HEK293 (cell line): ENCODE data around the gene KLC1.

ENCODE experiments used
- KLF1 ChIP-seq: fragments of 450-650 bp; formaldehyde crosslinking; IDR thresholded peaks from 2 replicates; pipeline ENCODE4 v1.5.1; 2016; ENCODE audit warnings: missing biosample characterization, missing genetic modification characterization
- KLF10 ChIP-seq: fragments of 450-650 bp; IDR thresholded peaks from 2 replicates; pipeline ENCODE4 v1.5.1; 2018; ENCODE audit warnings: missing biosample characterization, mild to moderate bottlenecking, missing genetic modification characterization
- MEIS1 ChIP-seq: sonication (generic); formaldehyde crosslinking; IDR thresholded peaks from 2 replicates; pipeline ENCODE4 v1.8.1; 2022; ENCODE audit warnings: missing genetic modification reagents, mild to moderate bottlenecking, borderline replicate concordance
- PRDM1 ChIP-seq: fragments of 450-650 bp; formaldehyde crosslinking; IDR thresholded peaks from 2 replicates; pipeline ENCODE4; 2016; ENCODE audit warnings: missing biosample characterization, missing genetic modification characterization
- RBAK ChIP-seq: fragments of 450-650 bp; formaldehyde crosslinking; IDR thresholded peaks from 2 replicates; pipeline ENCODE4 v1.5.1; 2016; ENCODE audit warnings: missing biosample characterization, missing genetic modification characterization
- SETDB1 ChIP-seq: IDR thresholded peaks from one replicate; pipeline ENCODE4 v1.6.1; 2017; ENCODE audit warnings: mild to moderate bottlenecking, low read length, moderate library complexity, mixed read lengths; ENCODE audit not compliant: insufficient read length
- ZFP41 ChIP-seq: fragments of 450-650 bp; formaldehyde crosslinking; IDR thresholded peaks from 2 replicates; pipeline ENCODE4 v1.5.1; 2016; ENCODE audit warnings: missing biosample characterization, missing genetic modification characterization, borderline replicate concordance
- ZNF10 ChIP-seq: fragments of 450-650 bp; formaldehyde crosslinking; IDR thresholded peaks from 2 replicates; pipeline ENCODE4 v1.5.1; 2017; ENCODE audit warnings: missing biosample characterization, missing genetic modification characterization
- ZNF114 ChIP-seq: fragments of 450-650 bp; formaldehyde crosslinking; IDR thresholded peaks from 2 replicates; pipeline ENCODE4 v1.5.0; 2017; ENCODE audit warnings: missing biosample characterization, missing genetic modification characterization
- ZNF121 ChIP-seq: fragments of 450-650 bp; formaldehyde crosslinking; IDR thresholded peaks from 2 replicates; pipeline ENCODE4 v1.5.1; 2016; ENCODE audit warnings: missing biosample characterization, missing genetic modification characterization
- ZNF169 ChIP-seq: fragments of 450-650 bp; formaldehyde crosslinking; IDR thresholded peaks from 2 replicates; pipeline ENCODE4 v1.5.1; 2016; ENCODE audit warnings: missing biosample characterization, missing genetic modification characterization
- ZNF23 ChIP-seq: fragments of 450-650 bp; formaldehyde crosslinking; IDR thresholded peaks from 2 replicates; pipeline ENCODE4 v1.5.1; 2016; ENCODE audit warnings: missing biosample characterization, missing genetic modification characterization, borderline replicate concordance
- ZNF266 ChIP-seq: fragments of 450-650 bp; formaldehyde crosslinking; IDR thresholded peaks from 2 replicates; pipeline ENCODE4 v1.5.1; 2016; ENCODE audit warnings: missing biosample characterization, missing genetic modification characterization, low read depth
- ZNF292 ChIP-seq: fragments of 450-650 bp; formaldehyde crosslinking; IDR thresholded peaks from 2 replicates; pipeline ENCODE4 v1.5.1; 2016; ENCODE audit warnings: low read depth, missing biosample characterization, missing genetic modification characterization, borderline replicate concordance
- ZNF354C ChIP-seq: fragments of 450-650 bp; formaldehyde crosslinking; IDR thresholded peaks from 2 replicates; pipeline ENCODE4 v1.5.1; 2016; ENCODE audit warnings: missing biosample characterization, missing genetic modification characterization, low read depth, borderline replicate concordance
- ZNF416 ChIP-seq: fragments of 450-650 bp; formaldehyde crosslinking; IDR thresholded peaks from 2 replicates; pipeline ENCODE4 v1.5.1; 2016; ENCODE audit warnings: missing biosample characterization, missing genetic modification characterization
- ZNF433 ChIP-seq: fragments of 450-650 bp; formaldehyde crosslinking; IDR thresholded peaks from 2 replicates; pipeline ENCODE4 v1.5.1; 2016; ENCODE audit warnings: missing biosample characterization, missing genetic modification characterization, low read depth
- ZNF514 ChIP-seq: fragments of 450-650 bp; formaldehyde crosslinking; IDR thresholded peaks from 2 replicates; pipeline ENCODE4 v1.5.1; 2016; ENCODE audit warnings: missing biosample characterization, missing genetic modification characterization
- ZNF521 ChIP-seq: fragments of 450-650 bp; formaldehyde crosslinking; IDR thresholded peaks from 2 replicates; pipeline ENCODE4 v1.5.1; 2017; ENCODE audit warnings: missing biosample characterization, mild to moderate bottlenecking, missing genetic modification characterization
- ZNF549 ChIP-seq: fragments of 450-650 bp; IDR thresholded peaks from 2 replicates; pipeline ENCODE4 v1.5.1; 2018; ENCODE audit warnings: missing biosample characterization, missing genetic modification characterization, mild to moderate bottlenecking, inconsistent platforms, moderate library complexity
- ZNF596 ChIP-seq: fragments of 450-650 bp; IDR thresholded peaks from 2 replicates; pipeline ENCODE4 v1.5.0; 2018; ENCODE audit warnings: missing biosample characterization, mild to moderate bottlenecking, missing genetic modification characterization, moderate library complexity
- ZNF610 ChIP-seq: fragments of 450-650 bp; formaldehyde crosslinking; IDR thresholded peaks from 2 replicates; pipeline ENCODE4 v1.5.1; 2016; ENCODE audit warnings: missing biosample characterization, missing genetic modification characterization, borderline replicate concordance
- ZNF623 ChIP-seq: fragments of 450-650 bp; formaldehyde crosslinking; IDR thresholded peaks from 2 replicates; pipeline ENCODE4 v1.5.1; 2016; ENCODE audit warnings: missing biosample characterization, missing genetic modification characterization
- ZNF626 ChIP-seq: fragments of 450-650 bp; sonication (Bioruptor Pico); formaldehyde crosslinking; IDR thresholded peaks from 2 replicates; pipeline ENCODE4 v1.5.1; 2018; ENCODE audit warnings: missing biosample characterization, missing genetic modification characterization, inconsistent platforms
- ZNF629 ChIP-seq: fragments of 450-650 bp; formaldehyde crosslinking; IDR thresholded peaks from 2 replicates; pipeline ENCODE4 v1.5.1; 2017; ENCODE audit warnings: missing biosample characterization, missing genetic modification characterization
- ZNF664 ChIP-seq: fragments of 450-650 bp; formaldehyde crosslinking; IDR thresholded peaks from 2 replicates; pipeline ENCODE4 v1.5.1; 2016; ENCODE audit warnings: missing biosample characterization, missing genetic modification characterization
- ZNF670 ChIP-seq: fragments of 450-650 bp; formaldehyde crosslinking; IDR thresholded peaks from 2 replicates; pipeline ENCODE4 v1.5.1; 2016; ENCODE audit warnings: missing biosample characterization, missing genetic modification characterization, low read depth
- ZNF776 ChIP-seq: fragments of 450-650 bp; formaldehyde crosslinking; IDR thresholded peaks from 2 replicates; pipeline ENCODE4 v1.5.0; 2017; ENCODE audit warnings: missing biosample characterization, missing genetic modification characterization, borderline replicate concordance
- ZNF792 ChIP-seq: fragments of 450-650 bp; formaldehyde crosslinking; IDR thresholded peaks from 2 replicates; pipeline ENCODE4 v1.5.1; 2016; ENCODE audit warnings: missing biosample characterization, missing genetic modification characterization
- ZNF837 ChIP-seq: fragments of 450-650 bp; formaldehyde crosslinking; IDR thresholded peaks from 2 replicates; pipeline ENCODE4 v1.5.1; 2016; ENCODE audit warnings: missing biosample characterization, missing genetic modification characterization
- TF ChIP-seq, protein P1 (sequence below): fragments of 450-650 bp; formaldehyde crosslinking; IDR thresholded peaks from 2 replicates; pipeline ENCODE4 v1.5.1; 2016; ENCODE audit warnings: missing biosample characterization, missing genetic modification characterization
- TF ChIP-seq, protein P2 (sequence below): fragments of 450-650 bp; formaldehyde crosslinking; IDR thresholded peaks from 2 replicates; pipeline ENCODE4 v1.5.1; 2016; ENCODE audit warnings: missing biosample characterization, missing genetic modification characterization
- TF ChIP-seq, protein P3 (sequence below): fragments of 450-650 bp; formaldehyde crosslinking; optimal IDR thresholded peaks from 2 replicates; pipeline ENCODE3; 2016; ENCODE audit warnings: missing biosample characterization, mild to moderate bottlenecking, missing genetic modification characterization
- TF ChIP-seq, protein P4 (sequence below): fragments of 450-650 bp; formaldehyde crosslinking; IDR thresholded peaks from 2 replicates; pipeline ENCODE4 v1.5.1; 2017; ENCODE audit warnings: missing biosample characterization, missing genetic modification characterization
- TF ChIP-seq, protein P5 (sequence below): fragments of 450-650 bp; formaldehyde crosslinking; IDR thresholded peaks from 2 replicates; pipeline ENCODE4 v1.5.1; 2016; ENCODE audit warnings: missing biosample characterization, missing genetic modification characterization

KLC1 gene

DNA sequence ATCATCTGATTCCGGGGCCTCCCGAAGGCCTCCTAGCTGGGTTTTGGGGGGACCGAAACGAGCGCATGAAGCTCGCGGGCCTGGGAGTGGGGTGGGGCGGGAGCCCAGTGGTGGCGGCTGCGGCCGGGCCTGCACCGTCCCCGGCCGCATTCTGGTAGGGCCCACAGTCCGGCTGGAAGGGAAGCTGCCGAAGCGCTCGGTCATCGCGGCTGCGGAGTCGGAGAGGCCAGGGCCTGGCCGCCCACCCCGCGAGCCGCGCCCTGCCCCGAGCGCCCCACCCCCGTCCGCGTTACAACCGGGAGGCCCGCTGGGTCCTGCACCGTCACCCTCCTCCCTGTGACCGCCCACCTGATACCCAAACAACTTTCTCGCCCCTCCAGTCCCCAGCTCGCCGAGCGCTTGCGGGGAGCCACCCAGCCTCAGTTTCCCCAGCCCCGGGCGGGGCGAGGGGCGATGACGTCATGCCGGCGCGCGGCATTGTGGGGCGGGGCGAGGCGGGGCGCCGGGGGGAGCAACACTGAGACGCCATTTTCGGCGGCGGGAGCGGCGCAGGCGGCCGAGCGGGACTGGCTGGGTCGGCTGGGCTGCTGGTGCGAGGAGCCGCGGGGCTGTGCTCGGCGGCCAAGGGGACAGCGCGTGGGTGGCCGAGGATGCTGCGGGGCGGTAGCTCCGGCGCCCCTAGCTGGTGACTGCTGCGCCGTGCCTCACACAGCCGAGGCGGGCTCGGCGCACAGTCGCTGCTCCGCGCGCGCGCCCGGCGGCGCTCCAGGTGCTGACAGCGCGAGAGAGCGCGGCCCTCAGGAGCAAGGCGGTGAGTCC lies at the start of gene KLC1 (continued):
- TF ChIP-seq, protein P1, sequence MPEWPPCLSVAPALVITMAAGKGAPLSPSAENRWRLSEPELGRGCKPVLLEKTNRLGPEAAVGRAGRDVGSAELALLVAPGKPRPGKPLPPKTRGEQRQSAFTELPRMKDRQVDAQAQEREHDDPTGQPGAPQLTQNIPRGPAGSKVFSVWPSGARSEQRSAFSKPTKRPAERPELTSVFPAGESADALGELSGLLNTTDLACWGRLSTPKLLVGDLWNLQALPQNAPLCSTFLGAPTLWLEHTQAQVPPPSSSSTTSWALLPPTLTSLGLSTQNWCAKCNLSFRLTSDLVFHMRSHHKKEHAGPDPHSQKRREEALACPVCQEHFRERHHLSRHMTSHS (tag by site-specific recombination): no peak
- TF ChIP-seq ZNF664: no peak
- no peak for TF ChIP-seq ZNF433
- no peak for TF ChIP-seq ZNF521 (tag by site-specific recombination)
- TF ChIP-seq ZNF670 (tag by site-specific recombination): no peak
- no peak for TF ChIP-seq ZNF596 (tag by site-specific recombination)
- no peak for TF ChIP-seq ZNF514
- no peak for TF ChIP-seq ZNF837
- TF ChIP-seq ZNF292 (tag by site-specific recombination): no peak
- TF ChIP-seq, protein P2, sequence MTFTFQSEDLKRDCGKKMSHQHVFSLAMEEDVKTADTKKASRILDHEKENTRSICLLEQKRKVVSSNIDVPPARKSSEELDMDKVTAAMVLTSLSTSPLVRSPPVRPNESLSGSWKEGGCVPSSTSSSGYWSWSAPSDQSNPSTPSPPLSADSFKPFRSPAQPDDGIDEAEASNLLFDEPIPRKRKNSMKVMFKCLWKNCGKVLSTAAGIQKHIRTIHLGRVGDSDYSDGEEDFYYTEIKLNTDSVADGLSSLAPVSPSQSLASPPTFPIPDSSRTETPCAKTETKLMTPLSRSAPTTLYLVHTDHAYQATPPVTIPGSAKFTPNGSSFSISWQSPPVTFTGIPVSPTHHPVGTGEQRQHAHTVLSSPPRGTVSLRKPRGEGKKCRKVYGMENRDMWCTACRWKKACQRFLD (tag by site-specific recombination): no peak
- TF ChIP-seq ZNF121: no peak
- no peak for TF ChIP-seq ZNF23 (tag by site-specific recombination)
- TF ChIP-seq, protein P3, sequence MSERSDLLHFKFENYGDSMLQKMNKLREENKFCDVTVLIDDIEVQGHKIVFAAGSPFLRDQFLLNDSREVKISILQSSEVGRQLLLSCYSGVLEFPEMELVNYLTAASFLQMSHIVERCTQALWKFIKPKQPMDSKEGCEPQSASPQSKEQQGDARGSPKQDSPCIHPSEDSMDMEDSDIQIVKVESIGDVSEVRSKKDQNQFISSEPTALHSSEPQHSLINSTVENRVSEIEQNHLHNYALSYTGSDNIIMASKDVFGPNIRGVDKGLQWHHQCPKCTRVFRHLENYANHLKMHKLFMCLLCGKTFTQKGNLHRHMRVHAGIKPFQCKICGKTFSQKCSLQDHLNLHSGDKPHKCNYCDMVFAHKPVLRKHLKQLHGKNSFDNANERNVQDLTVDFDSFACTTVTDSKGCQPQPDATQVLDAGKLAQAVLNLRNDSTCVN (tag by site-specific recombination): peak; percentile 83
- TF ChIP-seq KLF1 (tag by site-specific recombination): peak; percentile 97
- TF ChIP-seq ZNF169 (tag by site-specific recombination): no peak
- TF ChIP-seq ZNF626: no peak
- no peak for TF ChIP-seq ZNF10
- TF ChIP-seq, protein P4, sequence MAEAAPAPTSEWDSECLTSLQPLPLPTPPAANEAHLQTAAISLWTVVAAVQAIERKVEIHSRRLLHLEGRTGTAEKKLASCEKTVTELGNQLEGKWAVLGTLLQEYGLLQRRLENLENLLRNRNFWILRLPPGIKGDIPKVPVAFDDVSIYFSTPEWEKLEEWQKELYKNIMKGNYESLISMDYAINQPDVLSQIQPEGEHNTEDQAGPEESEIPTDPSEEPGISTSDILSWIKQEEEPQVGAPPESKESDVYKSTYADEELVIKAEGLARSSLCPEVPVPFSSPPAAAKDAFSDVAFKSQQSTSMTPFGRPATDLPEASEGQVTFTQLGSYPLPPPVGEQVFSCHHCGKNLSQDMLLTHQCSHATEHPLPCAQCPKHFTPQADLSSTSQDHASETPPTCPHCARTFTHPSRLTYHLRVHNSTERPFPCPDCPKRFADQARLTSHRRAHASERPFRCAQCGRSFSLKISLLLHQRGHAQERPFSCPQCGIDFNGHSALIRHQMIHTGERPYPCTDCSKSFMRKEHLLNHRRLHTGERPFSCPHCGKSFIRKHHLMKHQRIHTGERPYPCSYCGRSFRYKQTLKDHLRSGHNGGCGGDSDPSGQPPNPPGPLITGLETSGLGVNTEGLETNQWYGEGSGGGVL (tag by site-specific recombination): 0 out of 2 replicates have a peak, but pooled peaks have one; percentile 8
- no peak for TF ChIP-seq PRDM1 (tag by site-specific recombination)
- no peak for TF ChIP-seq ZNF776 (tag by site-specific recombination)
- TF ChIP-seq KLF10 (tag by site-specific recombination): peak; percentile 26; the same call in 1 of the 2 replicates
- TF ChIP-seq ZNF629: peak; percentile 99
- TF ChIP-seq ZNF354C (tag by site-specific recombination): no peak
- no peak for TF ChIP-seq ZFP41
- no peak for TF ChIP-seq ZNF549
- no peak for TF ChIP-seq MEIS1
- no peak for TF ChIP-seq ZNF266
- TF ChIP-seq ZNF610 (tag by site-specific recombination): peak; percentile 70; the same call in 1 of the 2 replicates
- TF ChIP-seq ZNF114: no peak
- TF ChIP-seq ZNF792: peak; percentile 43; the same call in 1 of the 2 replicates
- TF ChIP-seq ZNF623 (tag by site-specific recombination): no peak
- TF ChIP-seq ZNF416 (tag by site-specific recombination): no peak
- TF ChIP-seq, protein P5, sequence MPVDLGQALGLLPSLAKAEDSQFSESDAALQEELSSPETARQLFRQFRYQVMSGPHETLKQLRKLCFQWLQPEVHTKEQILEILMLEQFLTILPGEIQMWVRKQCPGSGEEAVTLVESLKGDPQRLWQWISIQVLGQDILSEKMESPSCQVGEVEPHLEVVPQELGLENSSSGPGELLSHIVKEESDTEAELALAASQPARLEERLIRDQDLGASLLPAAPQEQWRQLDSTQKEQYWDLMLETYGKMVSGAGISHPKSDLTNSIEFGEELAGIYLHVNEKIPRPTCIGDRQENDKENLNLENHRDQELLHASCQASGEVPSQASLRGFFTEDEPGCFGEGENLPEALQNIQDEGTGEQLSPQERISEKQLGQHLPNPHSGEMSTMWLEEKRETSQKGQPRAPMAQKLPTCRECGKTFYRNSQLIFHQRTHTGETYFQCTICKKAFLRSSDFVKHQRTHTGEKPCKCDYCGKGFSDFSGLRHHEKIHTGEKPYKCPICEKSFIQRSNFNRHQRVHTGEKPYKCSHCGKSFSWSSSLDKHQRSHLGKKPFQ: no peak
- TF ChIP-seq SETDB1: no peak
- TF ChIP-seq RBAK (tag by site-specific recombination): no peak
